NCI-H2107 (cell line): ENCODE measurements around the gene AKT2.
A peak's percentile ranks its signal among the peaks of the same experiment; 100 is the strongest.

ENCODE experiments used
- DNase-seq: peaks from one replicate; lab custom pipeline; 2025; lab: John Stamatoyannopoulos, UW

AKT2 gene

GRCh38 chr19:40300668-40301067 lies 15.5 kb upstream of the AKT2 start:
- no peak for DNase-seq

- no peak for DNase-seq
These were observed 12.9 kb upstream of the AKT2 start for GRCh38 chr19:40298026-40298425.

- DNase-seq, result no peak
These were observed 9.4 kb upstream of the AKT2 start for GRCh38 chr19:40294560-40294959.

GRCh38 chr19:40286971-40287421 lies 1.9 kb upstream of the AKT2 start:
- DNase-seq, result no peak

GRCh38 chr19:40286235-40286970 lies 1.3 kb upstream of the AKT2 start:
- DNase-seq, result no peak

- DNase-seq, result peak; percentile 98
These were observed 449 bp upstream of the AKT2 start for GRCh38 chr19:40285353-40286234.

- DNase-seq, result no peak
These were observed 969 bp downstream of the AKT2 start for GRCh38 chr19:40284251-40284500.

GRCh38 chr19:40283414-40284250 lies 1.5 kb downstream of the AKT2 start:
- DNase-seq, result no peak

GRCh38 chr19:40282920-40283319 lies 2.2 kb downstream of the AKT2 start:
- DNase-seq, result no peak

- DNase-seq, result no peak
These were observed 3.0 kb downstream of the AKT2 start for GRCh38 chr19:40282209-40282580.

GRCh38 chr19:40281381-40282208 lies 3.5 kb downstream of the AKT2 start:
- no peak for DNase-seq

GRCh38 chr19:40280608-40281221 lies 4.4 kb downstream of the AKT2 start:
- no peak for DNase-seq

GRCh38 chr19:40279761-40280607 lies 5.2 kb downstream of the AKT2 start:
- no peak for DNase-seq

- DNase-seq, result no peak
These were observed 6.0 kb downstream of the AKT2 start for GRCh38 chr19:40279120-40279551.

- DNase-seq, result no peak
These were observed 6.6 kb downstream of the AKT2 start for GRCh38 chr19:40278361-40279035.

GRCh38 chr19:40277356-40278059 lies 7.6 kb downstream of the AKT2 start:
- no peak for DNase-seq

- no peak for DNase-seq
These were observed 10.3 kb downstream of the AKT2 start for GRCh38 chr19:40274585-40275544.
